Hindlimb muscle (tissue), 1 donor: ENCODE results near the gene ZNF471. TPM values are rescaled to one million over a fixed set of nuclear protein-coding genes. Genes with fewer than 3 reads are reported as not detected.

Source experiments
- DNase-seq: peaks from one replicate; pipeline ENCODE4 v3.0.0-alpha.2; 2013
- polyA plus RNA-seq: library from polyadenylated mRNA; unstranded; fragments of 120-200 nt; gene quantifications from one replicate; pipeline ENCODE4 v1.2.1, GENCODE V29; 2013; ENCODE audit not compliant: insufficient read length

Gene ZNF471
- polyA plus RNA-seq, 1 donor, result 14.6 TPM

- DNase-seq, result no peak
These were observed 70.3 kb downstream of the ZNF471 start for GRCh38 chr19:56577719-56578602.

Other genes with a start within 250 kb of the ZNF471 start
- gene EDDM13, start 235.1 kb upstream of the ZNF471 start, polyA plus RNA-seq, result 1.3 TPM
- gene ZSCAN5A, start 193.0 kb upstream of the ZNF471 start, polyA plus RNA-seq, result 8.1 TPM
- gene ZNF582, start 114.3 kb upstream of the ZNF471 start, polyA plus RNA-seq, result 6.0 TPM
- gene ZNF583, start 103.5 kb upstream of the ZNF471 start, polyA plus RNA-seq, result 7.0 TPM
- gene ZNF667, start 30.5 kb upstream of the ZNF471 start, polyA plus RNA-seq, result 11.0 TPM
- 9.9 TPM for gene ZFP28, start 31.1 kb downstream of the ZNF471 start, polyA plus RNA-seq
- gene ZNF470, start 59.6 kb downstream of the ZNF471 start, polyA plus RNA-seq, result 4.9 TPM
- gene ZNF71, start 87.4 kb downstream of the ZNF471 start, polyA plus RNA-seq, result 8.1 TPM
- 1.3 TPM for gene SMIM17, start 135.3 kb downstream of the ZNF471 start, polyA plus RNA-seq
- gene ZNF835, start 163.9 kb downstream of the ZNF471 start, polyA plus RNA-seq, result 3.3 TPM